Neural cell (in vitro differentiated cells): ENCODE measurements around the gene SCAMP5. TPM values are rescaled to one million over a fixed set of nuclear protein-coding genes. Genes with fewer than 3 reads are reported as not detected.

Experiments
- H2AFZ ChIP-seq: fragments of 200-600, 300-800 bp; sonication (generic), shearing (Covaris generic); 2 replicates; pipeline ENCODE4 v1.6.0; 2014; ENCODE audit warnings: low read depth, mild to moderate bottlenecking, antibody characterized with exemption, low read length, moderate library complexity
- H3F3A ChIP-seq: fragments of 200-600 bp; shearing (Covaris generic); 2 replicates; pipeline ENCODE4 v1.6.1; 2016; ENCODE audit warnings: mild to moderate bottlenecking, moderate library complexity, mixed read lengths, antibody characterized with exemption, low read length; ENCODE audit not compliant: insufficient read depth, poor library complexity, severe bottlenecking
- H3K27ac ChIP-seq: fragments of 200-600, 300-800 bp; sonication (generic), shearing (Covaris generic); 2 replicates; pipeline ENCODE4 v1.5.1; 2014; ENCODE audit warnings: mild to moderate bottlenecking, low read length, moderate library complexity
- H3K27me3 ChIP-seq: fragments of 300-800, 200-600 bp; sonication (generic), shearing (Covaris generic); 2 replicates; pipeline ENCODE4 v1.6.0; 2014; ENCODE audit warnings: mild to moderate bottlenecking, low read depth, low read length, moderate library complexity; ENCODE audit not compliant: insufficient read depth
- H3K36me3 ChIP-seq: fragments of 300-800, 200-600 bp; sonication (generic), shearing (Covaris generic); 2 replicates; pipeline ENCODE4 v1.5.1; 2014; ENCODE audit warnings: mild to moderate bottlenecking, antibody characterized with exemption, low read length, moderate library complexity; ENCODE audit not compliant: insufficient read depth
- H3K4me2 ChIP-seq: fragments of 300-800, 200-600 bp; sonication (generic), shearing (Covaris generic); 2 replicates; pipeline ENCODE4 v1.6.0; 2014; ENCODE audit warnings: mild to moderate bottlenecking, low read length
- H3K4me3 ChIP-seq: fragments of 300-800, 200-600 bp; sonication (generic), shearing (Covaris generic); 2 replicates; pipeline ENCODE4 v1.5.1; 2014; ENCODE audit warnings: mild to moderate bottlenecking, low read length, moderate library complexity
- H3K79me2 ChIP-seq: fragments of 200-600 bp; shearing (Covaris generic); replicated peaks from 2 replicates; pipeline ENCODE4 v1.6.0; 2014; ENCODE audit warnings: mild to moderate bottlenecking, low read length, moderate library complexity; ENCODE audit not compliant: insufficient read depth
- H3K9ac ChIP-seq: fragments of 300-800, 200-600 bp; sonication (generic), shearing (Covaris generic); 2 replicates; pipeline ENCODE4 v1.6.1; 2016; ENCODE audit warnings: mild to moderate bottlenecking, low read length, mixed read lengths
- H3K9me2 ChIP-seq: fragments of 200-600 bp; shearing (Covaris generic); 2 replicates; pipeline ENCODE4 v1.6.1; 2016; ENCODE audit warnings: mild to moderate bottlenecking, low read length, mixed read lengths; ENCODE audit not compliant: insufficient read depth
- H3K9me3 ChIP-seq: fragments of 200-600, 300-800 bp; sonication (generic), shearing (Covaris generic); 2 replicates; pipeline ENCODE4 v1.6.1; 2016; ENCODE audit warnings: mild to moderate bottlenecking, mixed run types, low read length, moderate library complexity, mixed read lengths
- H4K20me1 ChIP-seq: fragments of 200-600 bp; shearing (Covaris generic); 2 replicates; pipeline ENCODE4 v1.6.1; 2016; ENCODE audit warnings: mild to moderate bottlenecking, mixed run types; ENCODE audit not compliant: insufficient read depth
- CTCF ChIP-seq: fragments of 450-650 bp; IDR thresholded peaks from 2 replicates; pipeline ENCODE4 v1.5.1; 2014; ENCODE audit warnings: antibody characterized with exemption, mild to moderate bottlenecking, moderate library complexity; ENCODE audit not compliant: poor library complexity, severe bottlenecking
- EP300 ChIP-seq: fragments of 450-650 bp; conservative IDR thresholded peaks from 2 replicates; pipeline ENCODE4 v1.6.1; 2014; ENCODE audit warnings: antibody characterized with exemption, mild to moderate bottlenecking, moderate library complexity; ENCODE audit not compliant: poor library complexity, severe bottlenecking
- EZH2 ChIP-seq: fragments of 200-600, 300-800 bp; shearing (Covaris generic), sonication (generic); IDR thresholded peaks from 2 replicates; pipeline ENCODE4 v1.6.1; 2014; ENCODE audit warnings: antibody characterized with exemption, low read length, borderline replicate concordance, mild to moderate bottlenecking; ENCODE audit not compliant: insufficient read depth, poor library complexity, severe bottlenecking
- MXI1 ChIP-seq: fragments of 450-650 bp; conservative IDR thresholded peaks from 2 replicates; pipeline ENCODE4 v1.6.1; 2014; ENCODE audit warnings: antibody characterized with exemption, mild to moderate bottlenecking; ENCODE audit not compliant: poor library complexity, severe bottlenecking
- POLR2AphosphoS5 ChIP-seq: IDR thresholded peaks from 2 replicates; pipeline ENCODE4 v1.6.1; 2012
- RAD21 ChIP-seq: fragments of 450-650 bp; conservative IDR thresholded peaks from 2 replicates; pipeline ENCODE4 v1.6.1; 2014; ENCODE audit warnings: antibody characterized with exemption, mild to moderate bottlenecking, moderate library complexity
- REST ChIP-seq: IDR thresholded peaks from 2 replicates; pipeline ENCODE4 v1.6.1; 2012; ENCODE audit warnings: borderline replicate concordance
- SMC3 ChIP-seq: fragments of 450-650 bp; conservative IDR thresholded peaks from 2 replicates; pipeline ENCODE4 v1.6.1; 2014; ENCODE audit warnings: antibody characterized with exemption, mild to moderate bottlenecking, moderate library complexity; ENCODE audit not compliant: poor library complexity
- TAF1 ChIP-seq: IDR thresholded peaks from 2 replicates; pipeline ENCODE4 v1.6.1; 2012; ENCODE audit warnings: low read depth
- polyA plus RNA-seq: library from polyadenylated mRNA; depleted of rRNA; stranded (reverse); fragments of >200 nt; gene quantifications from 2 replicates; pipeline ENCODE4 v1.2.3, GENCODE V29; 2014

The SCAMP5 gene
- polyA plus RNA-seq, 1 donor from 2014 or later, result 92.5 TPM

- no peak overlapping the region for H3K4me2 ChIP-seq
- no peak overlapping the region for H3K27ac ChIP-seq
- no peak overlapping the region for H3K9ac ChIP-seq
Measured at GRCh38 chr15:74958908-74959585, 36.3 kb upstream of the SCAMP5 start.

GRCh38 chr15:74959586-74959939 is 35.8 kb upstream of the SCAMP5 start:
- H3K4me2 ChIP-seq, result no peak overlapping the region
- H3K9me2 ChIP-seq, result no peaks in the 10 kb centered on the region
- peak overlapping the region; percentile 48 for H3K4me3 ChIP-seq
- H2AFZ ChIP-seq, result no peak overlapping the region
- H3K9me3 ChIP-seq, result no peaks in the 10 kb centered on the region
- peaks cover 52% of the 10 kb centered on the region for H3K27me3 ChIP-seq
- no peaks in the 10 kb centered on the region for H3F3A ChIP-seq
- H3K9ac ChIP-seq, result no peak overlapping the region
- H4K20me1 ChIP-seq, result no peaks in the 10 kb centered on the region
- H3K27ac ChIP-seq, result no peak overlapping the region
- no peaks in the 10 kb centered on the region for H3K36me3 ChIP-seq
- no peaks in the 10 kb centered on the region for H3K79me2 ChIP-seq
- TF ChIP-seq EP300, result no peak
- no peak for TF ChIP-seq POLR2AphosphoS5
- no peak for TF ChIP-seq MXI1
- no peak for TF ChIP-seq CTCF
- TF ChIP-seq EZH2, result no peak

More at GRCh38 chr15:74958908-74959585, 36.3 kb upstream of the SCAMP5 start:
- no peaks in the 10 kb centered on the region for H3K36me3 ChIP-seq
- H3K4me3 ChIP-seq, result peak overlapping the region; percentile 48
- no peaks in the 10 kb centered on the region for H3K9me2 ChIP-seq
- H3K79me2 ChIP-seq, result no peaks in the 10 kb centered on the region
- H3K9me3 ChIP-seq, result no peaks in the 10 kb centered on the region
- TF ChIP-seq EZH2 (no peak), POLR2AphosphoS5 (no peak), RAD21 (no peak), EP300 (no peak), SMC3 (no peak), CTCF (no peak), TAF1 (no peak), REST (no peak), MXI1 (no peak)
- H3K27me3 ChIP-seq, result peaks cover 52% of the 10 kb centered on the region
- no peak overlapping the region for H2AFZ ChIP-seq
- H4K20me1 ChIP-seq, result no peaks in the 10 kb centered on the region
- H3F3A ChIP-seq, result no peaks in the 10 kb centered on the region
